LNCaP clone FGC (cell line): Measurements from ENCODE around the gene BRI3BP.
A peak's percentile ranks its signal among the peaks of the same experiment; 100 is the strongest.
"Not testable (repeated sequence)": the region's sequence is repeated elsewhere in the genome, so short reads cannot be mapped to it uniquely, and the experiment has no call there.

Experiments used
- DNase-seq: peaks from one replicate; pipeline ENCODE4 v3.0.0-alpha.2; 2011; ENCODE audit warnings: low read depth
- H3K4me3 ChIP-seq: 2 replicates; pipeline ENCODE4 v1.5.1; 2011; ENCODE audit warnings: mild to moderate bottlenecking, low read depth, low read length, control low read depth
- CTCF ChIP-seq: IDR thresholded peaks from 2 replicates; pipeline ENCODE4 v1.5.1; 2012; ENCODE audit warnings: mild to moderate bottlenecking; ENCODE audit not compliant: control insufficient read depth, insufficient read depth; ENCODE audit errors: extremely low read depth

The BRI3BP gene

GRCh38 chr12:125050868-125051267 is 57.4 kb downstream of the BRI3BP start:
- DNase-seq: no peak
- H3K4me3 ChIP-seq: no peak overlapping the region
- no peak for TF ChIP-seq CTCF

DNA sequence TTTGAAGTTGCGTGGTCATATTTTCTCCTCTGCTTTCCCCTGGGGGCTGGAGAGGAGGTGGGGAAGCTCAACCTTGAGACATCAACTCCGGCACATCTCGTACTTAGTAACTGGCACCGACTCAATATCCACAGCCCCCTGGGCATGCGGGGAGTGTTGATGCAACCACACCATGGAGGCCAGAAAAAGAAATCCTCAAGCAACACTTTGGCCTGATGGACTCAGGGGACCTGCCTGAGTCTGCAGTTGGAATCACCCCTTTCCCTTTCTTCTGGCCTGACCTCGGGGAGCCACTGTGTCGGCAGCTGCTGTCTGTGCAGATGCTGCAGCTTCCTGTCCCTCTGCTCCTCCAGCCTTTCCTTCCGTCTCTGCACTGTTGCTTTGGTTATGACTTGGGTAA is 60.4 kb downstream of the BRI3BP start:
- no peak for TF ChIP-seq CTCF
- H3K4me3 ChIP-seq: no peak overlapping the region
- no peak for DNase-seq

DNA sequence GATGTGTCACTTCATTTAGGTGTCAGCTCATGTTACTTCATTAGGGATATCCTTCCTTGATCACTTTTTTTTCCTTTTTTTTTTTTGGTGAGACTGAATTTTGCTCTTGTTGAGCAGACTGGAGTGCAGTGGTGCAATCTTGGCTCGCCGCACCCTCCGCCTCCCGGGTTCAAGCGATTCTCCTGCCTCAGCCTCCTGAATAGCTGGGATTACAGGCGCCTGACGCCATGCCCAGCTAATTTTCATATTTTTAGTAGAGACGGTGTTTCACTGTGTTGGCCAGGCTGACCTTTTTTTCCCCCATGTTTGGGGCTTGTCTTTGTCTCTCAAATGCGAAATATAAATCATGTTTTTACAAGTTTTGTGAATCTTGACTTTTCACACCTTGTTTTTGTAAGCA is 62.1 kb downstream of the BRI3BP start:
- no peak for TF ChIP-seq CTCF
- H3K4me3 ChIP-seq: no peak overlapping the region
- DNase-seq: no peak

DNA sequence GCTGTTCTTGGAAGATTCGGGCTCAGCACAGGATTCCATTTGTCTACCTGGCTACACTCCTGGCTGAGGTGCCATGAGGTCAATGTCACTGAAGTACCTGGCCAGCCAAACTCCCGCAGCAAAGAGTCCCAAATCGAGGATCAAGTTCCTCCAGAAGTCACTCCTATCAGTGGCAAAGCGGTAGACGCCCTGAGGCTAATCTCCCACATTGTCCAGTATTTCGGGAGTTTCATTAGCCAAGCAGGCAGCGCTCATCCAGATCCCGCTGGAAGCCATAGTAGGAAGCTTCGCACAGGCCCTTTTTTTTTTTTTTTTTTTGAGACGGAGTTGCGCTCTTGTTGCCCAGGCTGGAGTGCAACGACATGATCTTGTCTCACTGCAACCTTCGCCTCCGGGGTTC is 62.9 kb downstream of the BRI3BP start:
- H3K4me3 ChIP-seq: no peak overlapping the region
- no peak for DNase-seq
- no peak for TF ChIP-seq CTCF

GRCh38 chr12:125057708-125058107 is 64.3 kb downstream of the BRI3BP start:
- H3K4me3 ChIP-seq: no peak overlapping the region
- no peak for DNase-seq
- TF ChIP-seq CTCF: no peak

- no peak for DNase-seq
- H3K4me3 ChIP-seq: no peak overlapping the region
- TF ChIP-seq CTCF: no peak
Measured at GRCh38 chr12:125061229-125061628, 67.8 kb downstream of the BRI3BP start.

- not testable (repeated sequence) for H3K4me3 ChIP-seq, DNase-seq
Measured at GRCh38 chr12:125063522-125063921, 70.1 kb downstream of the BRI3BP start.

DNA sequence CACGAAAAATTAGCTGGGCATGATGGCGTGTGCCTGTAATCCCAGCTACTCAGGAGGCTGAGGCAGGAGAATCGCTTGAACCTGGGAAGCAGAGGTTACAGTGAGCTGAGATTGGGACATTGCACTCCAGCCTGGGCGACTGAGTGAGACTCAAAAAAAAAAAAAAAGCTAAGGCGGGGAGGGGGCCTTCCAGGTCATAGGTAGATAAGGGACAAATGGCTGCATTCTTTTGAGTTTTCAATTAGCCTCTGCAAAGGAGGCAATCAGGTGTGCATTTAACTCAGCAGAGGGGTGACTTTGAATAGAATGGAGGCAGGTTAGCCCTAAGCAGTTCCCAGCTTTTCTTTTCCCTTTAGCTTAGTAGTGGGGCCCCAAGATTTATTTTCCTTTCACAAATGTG is 71.0 kb downstream of the BRI3BP start:
- no peak for DNase-seq
- H3K4me3 ChIP-seq: peak overlapping the region; percentile 91
- TF ChIP-seq CTCF: no peak
